ENCODE results near the gene WDR46.
"Not testable (repeated sequence)": the region's sequence is repeated elsewhere in the genome, so short reads cannot be mapped to it uniquely, and the experiment has no call there.

WDR46 gene

GRCh38 chr6:33288141-33288920, 708 bp downstream of the WDR46 start:
- WGBS (ENCODE audit: insufficient coverage), result 5% methylated on average over 12 of the region's 21 CpGs
- H3K27me3 ChIP-seq (replicated peaks in 2 of 5; ENCODE audit: control insufficient read depth in 4 of 5, insufficient read depth in 5 of 5, low read length in 4 of 5), result no peaks in the 10 kb centered on the region
- H3K27ac ChIP-seq (ENCODE audit: insufficient read depth in 1 of 2, low read depth in 1 of 2, low read length in 2 of 2, poor library complexity in 1 of 2, severe bottlenecking in 2 of 2), result peak overlapping the region; percentile 64 to 93
- H3K4me3 ChIP-seq (ENCODE audit: control insufficient read depth in 1 of 7, extremely low read depth in 1 of 7, insufficient read depth in 4 of 7, low read depth in 2 of 7, low read length in 6 of 7), result peak overlapping the region; percentile 71 to 98 (median 84)
- CTCF ChIA-PET, result interaction anchor here (0.7 to 6.3 kb wide), 11 partner anchors 10 to 130 kb away, joined by 3 to 53 read pairs (median 3); partner anchors contain the start of genes B3GALT4, CUTA, KIFC1 and RGL2
- peaks cover 0 to 31% (median 23%) of the 10 kb centered on the region in 4 experiments for H3K4me1 ChIP-seq (ENCODE audit: control extremely low read depth in 1 of 4, control insufficient read depth in 4 of 4, insufficient read depth in 4 of 4, low read length in 3 of 4)
- H3K9me3 ChIP-seq (ENCODE audit: control extremely low read depth in 1 of 5, control insufficient read depth in 4 of 5, insufficient read depth in 2 of 5, low read depth in 1 of 5, low read length in 4 of 5), result no peaks in the 10 kb centered on the region
- peak in 2 of 3 donors; percentile 16 to 26 for DNase-seq
- POLR2A ChIA-PET, result interaction anchor here (1.1 to 2.5 kb wide), 6 partner anchors 8 to 56 kb away, joined by 3 to 17 read pairs (median 6); partner anchors contain the start of genes B3GALT4, RGL2, RPS18 and VPS52
- peaks cover 5 to 62% (median 52%) of the 10 kb centered on the region in 4 experiments for H3K36me3 ChIP-seq (ENCODE audit: control insufficient read depth in 4 of 4, insufficient read depth in 4 of 4, low read length in 3 of 4)

GRCh38 chr6:33286946-33287914, 1.8 kb downstream of the WDR46 start:
- no peaks in the 10 kb centered on the region for H3K27me3 ChIP-seq (replicated peaks in 2 of 5; ENCODE audit: control insufficient read depth in 4 of 5, insufficient read depth in 5 of 5, low read length in 4 of 5)
- peaks cover 0 to 31% (median 23%) of the 10 kb centered on the region in 4 experiments for H3K4me1 ChIP-seq (ENCODE audit: control extremely low read depth in 1 of 4, control insufficient read depth in 4 of 4, insufficient read depth in 4 of 4, low read length in 3 of 4)
- no peak overlapping the region for H3K4me3 ChIP-seq (ENCODE audit: control insufficient read depth in 1 of 7, extremely low read depth in 1 of 7, insufficient read depth in 4 of 7, low read depth in 2 of 7, low read length in 6 of 7)
- no peaks in the 10 kb centered on the region for H3K9me3 ChIP-seq (ENCODE audit: control extremely low read depth in 1 of 5, control insufficient read depth in 4 of 5, insufficient read depth in 2 of 5, low read depth in 1 of 5, low read length in 4 of 5)
- ChIA-PET CTCF (interaction anchor here (1.0 to 6.3 kb wide), 5 partner anchors 10 to 131 kb away, joined by 3 to 53 read pairs (median 3); partner anchors contain the start of genes B3GALT4, CUTA and RGL2), POLR2A (interaction anchor here (2.5 kb wide), 1 partner anchor 12 kb away, joined by 17 read pairs; the partner anchor contains the start of gene RGL2)
- no peak overlapping the region for H3K27ac ChIP-seq (ENCODE audit: insufficient read depth in 1 of 2, low read depth in 1 of 2, low read length in 2 of 2, poor library complexity in 1 of 2, severe bottlenecking in 2 of 2)
- DNase-seq, result no peak
- WGBS (ENCODE audit: insufficient coverage), result 97% methylated on average over 16 of the region's 22 CpGs
- H3K36me3 ChIP-seq (ENCODE audit: control insufficient read depth in 4 of 4, insufficient read depth in 4 of 4, low read length in 3 of 4), result peaks cover 3 to 61% (median 52%) of the 10 kb centered on the region in 4 experiments

GRCh38 chr6:33285214-33285613, 3.8 kb downstream of the WDR46 start:
- 100% methylated on average over 3 of the region's 4 CpGs for WGBS (ENCODE audit: insufficient coverage)
- H3K27me3 ChIP-seq (replicated peaks in 2 of 5; ENCODE audit: control insufficient read depth in 4 of 5, insufficient read depth in 5 of 5, low read length in 4 of 5); H3K27ac ChIP-seq (ENCODE audit: insufficient read depth in 1 of 2, low read depth in 1 of 2, low read length in 2 of 2, poor library complexity in 1 of 2, severe bottlenecking in 2 of 2); CTCF ChIA-PET; POLR2A ChIA-PET; H3K4me3 ChIP-seq (ENCODE audit: control insufficient read depth in 1 of 7, extremely low read depth in 1 of 7, insufficient read depth in 4 of 7, low read depth in 2 of 7, low read length in 6 of 7); DNase-seq; H3K9me3 ChIP-seq (ENCODE audit: control extremely low read depth in 1 of 5, control insufficient read depth in 4 of 5, insufficient read depth in 2 of 5, low read depth in 1 of 5, low read length in 4 of 5): not testable (repeated sequence)
- Histone ChIP-seq H3K36me3 (ENCODE audit: control insufficient read depth in 4 of 4, insufficient read depth in 4 of 4, low read length in 3 of 4) (peaks cover 3 to 64% (median 52%) of the 10 kb centered on the region in 4 experiments), H3K4me1 (ENCODE audit: control extremely low read depth in 1 of 4, control insufficient read depth in 4 of 4, insufficient read depth in 4 of 4, low read length in 3 of 4) (peaks cover 0 to 25% (median 22%) of the 10 kb centered on the region in 4 experiments)

GRCh38 chr6:33280539-33280938, 8.5 kb downstream of the WDR46 start:
- Histone ChIP-seq H3K27me3 (replicated peaks in 2 of 5; ENCODE audit: control insufficient read depth in 4 of 5, insufficient read depth in 5 of 5, low read length in 4 of 5) (no peaks in the 10 kb centered on the region), H3K9me3 (ENCODE audit: control extremely low read depth in 1 of 5, control insufficient read depth in 4 of 5, insufficient read depth in 2 of 5, low read depth in 1 of 5, low read length in 4 of 5) (no peaks in the 10 kb centered on the region), H3K27ac (ENCODE audit: insufficient read depth in 1 of 2, low read depth in 1 of 2, low read length in 2 of 2, poor library complexity in 1 of 2, severe bottlenecking in 2 of 2) (peak overlapping the region in 1 of 2 experiments; percentile 35), H3K4me3 (ENCODE audit: control insufficient read depth in 1 of 7, extremely low read depth in 1 of 7, insufficient read depth in 4 of 7, low read depth in 2 of 7, low read length in 6 of 7) (no peak overlapping the region), H3K4me1 (ENCODE audit: control extremely low read depth in 1 of 4, control insufficient read depth in 4 of 4, insufficient read depth in 4 of 4, low read length in 3 of 4) (peaks cover 2 to 39% (median 30%) of the 10 kb centered on the region in 4 experiments), H3K36me3 (ENCODE audit: control insufficient read depth in 4 of 4, insufficient read depth in 4 of 4, low read length in 3 of 4) (peaks cover 0 to 74% (median 56%) of the 10 kb centered on the region in 4 experiments)
- DNase-seq, result no peak
- ChIA-PET CTCF (interaction anchor here (0.8 to 9.7 kb wide), 12 partner anchors 10 to 129 kb away, joined by 3 to 96 read pairs (median 5); partner anchors contain the start of genes PFDN6, RGL2 and WDR46), POLR2A (interaction anchor here (0.6 to 1.6 kb wide), 2 partner anchors 9 to 116 kb away, joined by 4 to 5 read pairs; partner anchors contain the start of genes PFDN6 and WDR46)
- WGBS (ENCODE audit: insufficient coverage), result 93% methylated on average over 6 of the region's 6 CpGs

- Histone ChIP-seq H3K27me3 (replicated peaks in 2 of 5; ENCODE audit: control insufficient read depth in 4 of 5, insufficient read depth in 5 of 5, low read length in 4 of 5) (no peaks in the 10 kb centered on the region), H3K36me3 (ENCODE audit: control insufficient read depth in 4 of 4, insufficient read depth in 4 of 4, low read length in 3 of 4) (peaks cover 0 to 75% (median 56%) of the 10 kb centered on the region in 4 experiments), H3K9me3 (ENCODE audit: control extremely low read depth in 1 of 5, control insufficient read depth in 4 of 5, insufficient read depth in 2 of 5, low read depth in 1 of 5, low read length in 4 of 5) (no peaks in the 10 kb centered on the region), H3K4me1 (ENCODE audit: control extremely low read depth in 1 of 4, control insufficient read depth in 4 of 4, insufficient read depth in 4 of 4, low read length in 3 of 4) (peaks cover 2 to 44% (median 35%) of the 10 kb centered on the region in 4 experiments), H3K27ac (ENCODE audit: insufficient read depth in 1 of 2, low read depth in 1 of 2, low read length in 2 of 2, poor library complexity in 1 of 2, severe bottlenecking in 2 of 2) (peak overlapping the region in 1 of 2 experiments; percentile 35), H3K4me3 (ENCODE audit: control insufficient read depth in 1 of 7, extremely low read depth in 1 of 7, insufficient read depth in 4 of 7, low read depth in 2 of 7, low read length in 6 of 7) (no peak overlapping the region)
- CTCF ChIA-PET, result interaction anchor here (0.7 to 9.7 kb wide), 15 partner anchors 10 to 151 kb away, joined by 3 to 96 read pairs (median 5); partner anchors contain the start of genes PFDN6, RGL2, TAPBP and WDR46
- POLR2A ChIA-PET, result interaction anchor here (1.6 kb wide), 1 partner anchor 9 kb away, joined by 5 read pairs; the partner anchor contains the start of genes PFDN6 and WDR46
- 60% methylated on average over 4 of the region's 5 CpGs for WGBS (ENCODE audit: insufficient coverage)
- DNase-seq, result peak; percentile 79 to 93 (median 86)
Observed at GRCh38 chr6:33279971-33280511, 9.0 kb downstream of the WDR46 start.

- no peaks in the 10 kb centered on the region for H3K27me3 ChIP-seq (replicated peaks in 2 of 5; ENCODE audit: control insufficient read depth in 4 of 5, insufficient read depth in 5 of 5, low read length in 4 of 5)
- POLR2A ChIA-PET, result interaction anchor here (1.6 kb wide), 1 partner anchor 10 kb away, joined by 5 read pairs; the partner anchor contains the start of genes PFDN6 and WDR46
- WGBS (ENCODE audit: insufficient coverage), result 100% methylated on average over 3 of the region's 13 CpGs
- DNase-seq, result no peak
- peaks cover 2 to 52% (median 41%) of the 10 kb centered on the region in 4 experiments for H3K4me1 ChIP-seq (ENCODE audit: control extremely low read depth in 1 of 4, control insufficient read depth in 4 of 4, insufficient read depth in 4 of 4, low read length in 3 of 4)
- peaks cover 0 to 77% (median 56%) of the 10 kb centered on the region in 4 experiments for H3K36me3 ChIP-seq (ENCODE audit: control insufficient read depth in 4 of 4, insufficient read depth in 4 of 4, low read length in 3 of 4)
- no peak overlapping the region for H3K4me3 ChIP-seq (ENCODE audit: control insufficient read depth in 1 of 7, extremely low read depth in 1 of 7, insufficient read depth in 4 of 7, low read depth in 2 of 7, low read length in 6 of 7)
- CTCF ChIA-PET, result interaction anchor here (0.7 to 9.7 kb wide), 11 partner anchors 10 to 152 kb away, joined by 3 to 96 read pairs (median 4); partner anchors contain the start of genes PFDN6, RGL2, TAPBP and WDR46
- no peaks in the 10 kb centered on the region for H3K9me3 ChIP-seq (ENCODE audit: control extremely low read depth in 1 of 5, control insufficient read depth in 4 of 5, insufficient read depth in 2 of 5, low read depth in 1 of 5, low read length in 4 of 5)
- no peak overlapping the region for H3K27ac ChIP-seq (ENCODE audit: insufficient read depth in 1 of 2, low read depth in 1 of 2, low read length in 2 of 2, poor library complexity in 1 of 2, severe bottlenecking in 2 of 2)
Observed at GRCh38 chr6:33279257-33279695, 9.8 kb downstream of the WDR46 start.
